GM21526 (cell line): ENCODE results near the gene DOK1.

Experiments used
- ATAC-seq: cut with Tn5 transposase; IDR thresholded peaks from one replicate; pipeline ENCODE4 v1.9.1; 2021; ENCODE audit warnings: moderate library complexity; ENCODE audit not compliant: unreplicated experiment, low FRiP score

The DOK1 gene

GRCh38 chr2:74524955-74525716, 29.4 kb upstream of the DOK1 start:
- ATAC-seq = no peak

- ATAC-seq = no peak
Measured at GRCh38 chr2:74525717-74526648, 28.5 kb upstream of the DOK1 start, which contains the start of gene DQX1. DQX1 (minus strand) TSS chr2:74526231; CDS start chr2:74525729, 502 bp downstream.

GRCh38 chr2:74526649-74527230, 27.8 kb upstream of the DOK1 start:
- no peak for ATAC-seq

GRCh38 chr2:74527741-74528140, 26.8 kb upstream of the DOK1 start:
- no peak for ATAC-seq

GRCh38 chr2:74528600-74529356, 25.7 kb upstream of the DOK1 start:
- peak; percentile 10 for ATAC-seq

GRCh38 chr2:74529357-74530238, 24.9 kb upstream of the DOK1 start, which contains the start of the genes AUP1 and HTRA2:
AUP1 (minus strand) TSS chr2:74529706; CDS start chr2:74529629, 77 bp downstream.
HTRA2 (plus strand) TSS chr2:74529933; CDS start chr2:74530007, 74 bp downstream.
- peak; percentile 73 for ATAC-seq

GRCh38 chr2:74530239-74531187, 24.0 kb upstream of the DOK1 start:
- peak; percentile 17 for ATAC-seq

- no peak for ATAC-seq
Measured at GRCh38 chr2:74531666-74532065, 22.9 kb upstream of the DOK1 start.

GRCh38 chr2:74532222-74532621, 22.3 kb upstream of the DOK1 start:
- no peak for ATAC-seq

GRCh38 chr2:74533464-74533863, 21.1 kb upstream of the DOK1 start:
- no peak for ATAC-seq

- ATAC-seq = no peak
Measured at GRCh38 chr2:74534411-74534810, 20.1 kb upstream of the DOK1 start.

- no peak for ATAC-seq
Measured at GRCh38 chr2:74535440-74535965, 19.0 kb upstream of the DOK1 start.

- ATAC-seq = no peak
Measured at GRCh38 chr2:74536166-74536950, 18.2 kb upstream of the DOK1 start.

GRCh38 chr2:74537140-74537539, 17.4 kb upstream of the DOK1 start:
- no peak for ATAC-seq

- no peak for ATAC-seq
Measured at GRCh38 chr2:74538881-74539339, 15.6 kb upstream of the DOK1 start.

GRCh38 chr2:74540291-74540690, 14.2 kb upstream of the DOK1 start:
- no peak for ATAC-seq

- ATAC-seq = no peak
Measured at GRCh38 chr2:74542978-74543377, 11.5 kb upstream of the DOK1 start.
